ENCODE results near the gene KLHL35.

- no peak for TF ChIP-seq POLR2A (IDR thresholded peaks at IDR 0.05; ENCODE audit: low read length)
- TF ChIP-seq GATA1 (IDR thresholded peaks at IDR 0.05; ENCODE audit: low read depth, low read length) = no peak
Measured at GRCh38 chr11:75476739-75477613, 44.0 kb upstream of the KLHL35 start.
